Tibial nerve (tissue), 4 donors: Measurements from ENCODE around the gene SLC44A5. TPM values are rescaled to one million over a fixed set of nuclear protein-coding genes. Genes with fewer than 3 reads are reported as not detected.

Source experiments
- DNase-seq, 2 donors: peaks; one replicate each; pipeline ENCODE4 v3.0.0-alpha.2; 2019; ENCODE audit warnings: low spot score in 2 of 2
- H3K27ac ChIP-seq, 4 donors: fragments of 200-600 bp; sonication (generic) in 3 of 4; one replicate each; pipeline ENCODE4 v1.5.1; 2017 to 2019; ENCODE audit warnings: mild to moderate bottlenecking in 1 of 4
- H3K27me3 ChIP-seq, 2 donors: fragments of 200-600 bp; sonication (generic) in 1 of 2; one replicate each; pipeline versions ENCODE4 v1.5.1 to v1.6.0; 2017 to 2019
- H3K36me3 ChIP-seq, 3 donors: fragments of 200-600 bp; sonication (generic); one replicate each; pipeline ENCODE4 v1.5.1; 2018 to 2019
- H3K4me1 ChIP-seq, 4 donors: fragments of 200-600 bp; sonication (generic) in 3 of 4; one replicate each; pipeline ENCODE4 v1.5.1; 2017 to 2019
- H3K4me3 ChIP-seq, 4 donors: fragments of 200-600 bp; sonication (generic) in 3 of 4; one replicate each; pipeline ENCODE4 v1.5.1; 2017 to 2019; ENCODE audit warnings: mild to moderate bottlenecking in 1 of 4, moderate library complexity in 1 of 4
- H3K9me3 ChIP-seq, 4 donors: fragments of 200-600 bp; sonication (generic) in 3 of 4; one replicate each; pipeline ENCODE4 v1.5.1; 2017 to 2019
- CTCF ChIP-seq, 5 experiments: fragments of 200-600 bp in 3 of 5; fragments of 450-650 bp in 2 of 5; sonication (generic) in 3 of 5; IDR thresholded peaks; one replicate each; pipeline ENCODE4 v1.5.1; 2016 to 2019; ENCODE audit warnings: antibody characterized with exemption in 5 of 5, mild to moderate bottlenecking in 3 of 5, moderate library complexity in 2 of 5
- EP300 ChIP-seq, 2 donors: sonication (generic); formaldehyde crosslinking; IDR thresholded peaks; one replicate each; pipeline ENCODE4 v1.6.1; 2017; ENCODE audit warnings: antibody characterized with exemption in 2 of 2, mild to moderate bottlenecking in 1 of 2
- POLR2A ChIP-seq, 2 donors: fragments of 450-650 bp; IDR thresholded peaks; one replicate each; pipeline ENCODE4 v1.6.1; 2017; ENCODE audit warnings: antibody characterized with exemption in 2 of 2, mild to moderate bottlenecking in 2 of 2, moderate library complexity in 2 of 2
- WGBS, 2 donors: methylation state at CpG; one replicate each; pipeline ENCODE4 v1.1.5; 2018; 5-methylcytosine and 5-hydroxymethylcytosine counted together
- total RNA-seq, 4 donors: library from RNA; depleted of rRNA; stranded (reverse); fragments of >200 nt; gene quantifications; one replicate each; pipeline ENCODE4 v1.1.0, GENCODE V29; 2016

SLC44A5 gene
- total RNA-seq, 4 donors from 2014 or later: 0.21 TPM; not detected in 3

GRCh38 chr1:75514270-75514669 lies 96.6 kb downstream of the SLC44A5 start:
- no peak for TF ChIP-seq POLR2A (IDR thresholded peaks at IDR 0.05)
- no peak for TF ChIP-seq CTCF (IDR thresholded peaks at IDR 0.05)
- no peak for TF ChIP-seq EP300 (IDR thresholded peaks at IDR 0.05)
- WGBS, 2 donors: 90 to 97% methylated on average over 1 of the region's 1 CpG

GRCh38 chr1:75506976-75507375 lies 103.9 kb downstream of the SLC44A5 start:
- TF ChIP-seq POLR2A (IDR thresholded peaks at IDR 0.05): no peak
- no peak for TF ChIP-seq CTCF (IDR thresholded peaks at IDR 0.05)
- TF ChIP-seq EP300 (IDR thresholded peaks at IDR 0.05): no peak
- 93 to 94% methylated on average over 1 of the region's 1 CpG for WGBS, 2 donors
- Histone ChIP-seq H3K9me3 (no peaks in the 10 kb centered on the region), H3K4me1 (no peaks in the 10 kb centered on the region), H3K27ac (no peak overlapping the region), H3K4me3 (no peak overlapping the region), H3K27me3 (no peaks in the 10 kb centered on the region), H3K36me3 (no peaks in the 10 kb centered on the region)
- no peak for DNase-seq

More at GRCh38 chr1:75514270-75514669, 96.6 kb downstream of the SLC44A5 start:
- Histone ChIP-seq H3K27me3 (no peaks in the 10 kb centered on the region), H3K36me3 (no peaks in the 10 kb centered on the region), H3K4me1 (no peaks in the 10 kb centered on the region), H3K27ac (no peak overlapping the region), H3K4me3 (no peak overlapping the region), H3K9me3 (no peaks in the 10 kb centered on the region)
- DNase-seq: no peak

- 68 to 70% methylated on average over 7 of the region's 7 CpGs for WGBS, 2 donors
- Histone ChIP-seq H3K9me3 (no peaks in the 10 kb centered on the region), H3K36me3 (no peaks in the 10 kb centered on the region), H3K27me3 (no peaks in the 10 kb centered on the region), H3K4me1 (no peaks in the 10 kb centered on the region), H3K4me3 (no peak overlapping the region), H3K27ac (no peak overlapping the region)
- no peak for DNase-seq
- TF ChIP-seq POLR2A (IDR thresholded peaks at IDR 0.05): no peak
- no peak for TF ChIP-seq CTCF (IDR thresholded peaks at IDR 0.05)
- no peak for TF ChIP-seq EP300 (IDR thresholded peaks at IDR 0.05)
These were observed 107.5 kb downstream of the SLC44A5 start for GRCh38 chr1:75503221-75503974.

GRCh38 chr1:75502776-75503175 lies 108.1 kb downstream of the SLC44A5 start:
- Histone ChIP-seq H3K36me3 (no peaks in the 10 kb centered on the region), H3K4me1 (no peaks in the 10 kb centered on the region), H3K9me3 (no peaks in the 10 kb centered on the region), H3K27ac (no peak overlapping the region), H3K4me3 (no peak overlapping the region), H3K27me3 (no peaks in the 10 kb centered on the region)
- DNase-seq: no peak
- WGBS, 2 donors: 77 to 80% methylated on average over 5 of the region's 5 CpGs
- TF ChIP-seq EP300 (IDR thresholded peaks at IDR 0.05) (no peak), POLR2A (IDR thresholded peaks at IDR 0.05) (no peak), CTCF (IDR thresholded peaks at IDR 0.05) (no peak)

- no peak for TF ChIP-seq EP300 (IDR thresholded peaks at IDR 0.05)
- TF ChIP-seq CTCF (IDR thresholded peaks at IDR 0.05): no peak
- no peak for TF ChIP-seq POLR2A (IDR thresholded peaks at IDR 0.05)
- H3K9me3 ChIP-seq: no peaks in the 10 kb centered on the region
- no peak overlapping the region for H3K4me3 ChIP-seq
- no peak overlapping the region for H3K27ac ChIP-seq
- DNase-seq: no peak
- H3K36me3 ChIP-seq: no peaks in the 10 kb centered on the region
- no peaks in the 10 kb centered on the region for H3K4me1 ChIP-seq
- H3K27me3 ChIP-seq: no peaks in the 10 kb centered on the region
- 78 to 85% methylated on average over 5 of the region's 5 CpGs for WGBS, 2 donors
These were observed 109.2 kb downstream of the SLC44A5 start for GRCh38 chr1:75501577-75502295.
